GM19328 (cell line): ENCODE data around the gene PLXNA4.
"Not testable (repeated sequence)": the region's sequence is repeated elsewhere in the genome, so short reads cannot be mapped to it uniquely, and the experiment has no call there.

Source experiments
- ATAC-seq: cut with Tn5 transposase; IDR thresholded peaks from one replicate; pipeline ENCODE4 v1.9.1; 2021; ENCODE audit warnings: mild to moderate bottlenecking, moderate library complexity; ENCODE audit not compliant: unreplicated experiment

The PLXNA4 gene

GRCh38 chr7:132575982-132576720 lies at the start of gene PLXNA4:
TSS of gene PLXNA4 (minus strand) at chr7:132576470. CDS start at chr7:132508693, 67,777 bp downstream.
- no peak for ATAC-seq

- ATAC-seq, result no peak
Observed at GRCh38 chr7:132625651-132626050, 49.4 kb upstream of the PLXNA4 start.

GRCh38 chr7:132622081-132622480 lies 45.8 kb upstream of the PLXNA4 start:
- no peak for ATAC-seq

GRCh38 chr7:132619967-132620366 lies 43.7 kb upstream of the PLXNA4 start:
- no peak for ATAC-seq

- no peak for ATAC-seq
Observed at GRCh38 chr7:132618956-132619305, 42.7 kb upstream of the PLXNA4 start.

GRCh38 chr7:132618271-132618955 lies 42.1 kb upstream of the PLXNA4 start:
- no peak for ATAC-seq

GRCh38 chr7:132614428-132615318 lies 38.4 kb upstream of the PLXNA4 start:
- no peak for ATAC-seq

- ATAC-seq, result no peak
Observed at GRCh38 chr7:132613737-132614136, 37.5 kb upstream of the PLXNA4 start.

GRCh38 chr7:132610995-132611394 lies 34.7 kb upstream of the PLXNA4 start:
- no peak for ATAC-seq

- ATAC-seq, result no peak
Observed at GRCh38 chr7:132609906-132610520, 33.7 kb upstream of the PLXNA4 start.

GRCh38 chr7:132609222-132609621 lies 33.0 kb upstream of the PLXNA4 start:
- ATAC-seq, result no peak

GRCh38 chr7:132608523-132608922 lies 32.3 kb upstream of the PLXNA4 start:
- ATAC-seq, result no peak

- no peak for ATAC-seq
Observed at GRCh38 chr7:132607656-132608055, 31.4 kb upstream of the PLXNA4 start.

GRCh38 chr7:132604121-132604520 lies 27.9 kb upstream of the PLXNA4 start:
- ATAC-seq, result no peak

- no peak for ATAC-seq
Observed at GRCh38 chr7:132603220-132603833, 27.1 kb upstream of the PLXNA4 start.

- no peak for ATAC-seq
Observed at GRCh38 chr7:132601783-132602182, 25.5 kb upstream of the PLXNA4 start.

- no peak for ATAC-seq
Observed at GRCh38 chr7:132596588-132596987, 20.3 kb upstream of the PLXNA4 start.

- not testable (repeated sequence) for ATAC-seq
Observed at GRCh38 chr7:132594741-132595140, 18.5 kb upstream of the PLXNA4 start.

GRCh38 chr7:132592936-132593335 lies 16.7 kb upstream of the PLXNA4 start:
- no peak for ATAC-seq

- no peak for ATAC-seq
Observed at GRCh38 chr7:132592231-132592920, 16.1 kb upstream of the PLXNA4 start.
